Fibroblast of the aortic adventitia (primary cell): ENCODE measurements around the gene HMCN2. TPM values are rescaled to one million over a fixed set of nuclear protein-coding genes. Genes with fewer than 3 reads are reported as not detected.
A peak's percentile ranks its signal among the peaks of the same experiment; 100 is the strongest.

ENCODE experiments used
- DNase-seq: peaks from one replicate; pipeline ENCODE4 v3.0.0-alpha.2; 2010; ENCODE audit warnings: low read depth
- H3K4me3 ChIP-seq: 2 replicates; pipeline ENCODE4 v1.5.1; 2011; ENCODE audit warnings: low read depth, mild to moderate bottlenecking, control low read depth, low read length, moderate library complexity
- total RNA-seq: library from RNA; depleted of rRNA; stranded (reverse); fragments of >200 nt; gene quantifications from 2 replicates; pipeline ENCODE4 v1.2.3, GENCODE V29; 2012; ENCODE audit warnings: low replicate concordance
- TF ChIP-seq, protein P1 (sequence below): IDR thresholded peaks from 2 replicates; pipeline ENCODE4 v1.5.1; 2011; ENCODE audit warnings: mild to moderate bottlenecking, low read length, control low read depth, inconsistent platforms; ENCODE audit not compliant: insufficient read depth

The HMCN2 gene
- total RNA-seq, 1 donor = not detected

DNA sequence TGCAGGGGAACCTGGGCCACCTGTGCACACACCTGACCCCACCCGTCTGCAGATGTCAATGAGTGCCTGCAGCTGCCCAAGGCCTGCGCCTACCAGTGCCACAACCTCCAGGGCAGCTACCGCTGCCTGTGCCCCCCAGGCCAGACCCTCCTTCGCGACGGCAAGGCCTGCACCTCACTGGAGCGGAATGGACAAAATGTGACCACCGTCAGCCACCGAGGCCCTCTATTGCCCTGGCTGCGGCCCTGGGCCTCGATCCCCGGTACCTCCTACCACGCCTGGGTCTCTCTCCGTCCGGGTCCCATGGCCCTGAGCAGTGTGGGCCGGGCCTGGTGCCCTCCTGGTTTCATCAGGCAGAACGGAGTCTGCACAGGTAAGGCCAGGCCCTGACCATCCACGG, 164.7 kb downstream of the HMCN2 start:
- TF ChIP-seq, protein P1, sequence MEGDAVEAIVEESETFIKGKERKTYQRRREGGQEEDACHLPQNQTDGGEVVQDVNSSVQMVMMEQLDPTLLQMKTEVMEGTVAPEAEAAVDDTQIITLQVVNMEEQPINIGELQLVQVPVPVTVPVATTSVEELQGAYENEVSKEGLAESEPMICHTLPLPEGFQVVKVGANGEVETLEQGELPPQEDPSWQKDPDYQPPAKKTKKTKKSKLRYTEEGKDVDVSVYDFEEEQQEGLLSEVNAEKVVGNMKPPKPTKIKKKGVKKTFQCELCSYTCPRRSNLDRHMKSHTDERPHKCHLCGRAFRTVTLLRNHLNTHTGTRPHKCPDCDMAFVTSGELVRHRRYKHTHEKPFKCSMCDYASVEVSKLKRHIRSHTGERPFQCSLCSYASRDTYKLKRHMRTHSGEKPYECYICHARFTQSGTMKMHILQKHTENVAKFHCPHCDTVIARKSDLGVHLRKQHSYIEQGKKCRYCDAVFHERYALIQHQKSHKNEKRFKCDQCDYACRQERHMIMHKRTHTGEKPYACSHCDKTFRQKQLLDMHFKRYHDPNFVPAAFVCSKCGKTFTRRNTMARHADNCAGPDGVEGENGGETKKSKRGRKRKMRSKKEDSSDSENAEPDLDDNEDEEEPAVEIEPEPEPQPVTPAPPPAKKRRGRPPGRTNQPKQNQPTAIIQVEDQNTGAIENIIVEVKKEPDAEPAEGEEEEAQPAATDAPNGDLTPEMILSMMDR = no peak
- H3K4me3 ChIP-seq = no peak overlapping the region
- no peak for DNase-seq

DNA sequence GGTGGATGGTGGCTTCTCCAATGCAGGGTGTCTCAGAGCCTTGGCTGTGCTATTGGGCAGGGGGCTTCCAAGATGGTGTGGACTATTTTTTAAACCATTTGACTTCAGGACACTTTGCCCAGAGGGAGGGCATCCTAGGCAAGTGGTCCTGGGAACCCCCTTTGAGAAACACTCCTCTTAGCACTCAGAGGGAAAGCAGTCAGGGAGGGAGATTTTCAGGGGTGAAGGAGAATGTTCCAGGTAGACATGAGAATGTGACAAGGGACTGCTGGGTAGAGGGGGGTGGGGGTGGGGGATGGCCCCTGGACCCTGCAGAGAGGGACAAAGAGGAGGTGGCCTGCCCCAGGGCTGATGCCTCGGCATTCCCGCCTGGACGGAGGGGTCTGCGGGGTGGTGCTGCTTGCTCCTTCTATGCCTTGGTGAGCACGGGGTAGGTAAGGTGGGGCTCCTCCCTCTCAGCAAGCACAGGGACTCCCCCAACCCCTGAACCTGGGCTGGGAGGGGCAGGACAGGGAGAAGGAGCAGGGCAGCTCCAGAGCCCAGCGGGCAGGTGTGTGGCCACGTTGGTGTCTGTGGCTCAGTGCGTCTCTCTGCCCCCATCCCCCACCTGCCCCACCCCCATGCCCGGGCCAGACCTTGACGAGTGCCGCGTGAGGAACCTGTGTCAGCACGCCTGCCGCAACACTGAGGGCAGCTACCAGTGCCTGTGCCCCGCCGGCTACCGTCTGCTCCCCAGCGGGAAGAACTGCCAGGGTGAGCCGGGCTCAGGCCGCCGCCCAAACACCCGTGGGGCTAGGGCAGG, 165.4 kb downstream of the HMCN2 start:
- no peak overlapping the region for H3K4me3 ChIP-seq
- DNase-seq = no peak
- TF ChIP-seq, protein P1 = no peak

DNA sequence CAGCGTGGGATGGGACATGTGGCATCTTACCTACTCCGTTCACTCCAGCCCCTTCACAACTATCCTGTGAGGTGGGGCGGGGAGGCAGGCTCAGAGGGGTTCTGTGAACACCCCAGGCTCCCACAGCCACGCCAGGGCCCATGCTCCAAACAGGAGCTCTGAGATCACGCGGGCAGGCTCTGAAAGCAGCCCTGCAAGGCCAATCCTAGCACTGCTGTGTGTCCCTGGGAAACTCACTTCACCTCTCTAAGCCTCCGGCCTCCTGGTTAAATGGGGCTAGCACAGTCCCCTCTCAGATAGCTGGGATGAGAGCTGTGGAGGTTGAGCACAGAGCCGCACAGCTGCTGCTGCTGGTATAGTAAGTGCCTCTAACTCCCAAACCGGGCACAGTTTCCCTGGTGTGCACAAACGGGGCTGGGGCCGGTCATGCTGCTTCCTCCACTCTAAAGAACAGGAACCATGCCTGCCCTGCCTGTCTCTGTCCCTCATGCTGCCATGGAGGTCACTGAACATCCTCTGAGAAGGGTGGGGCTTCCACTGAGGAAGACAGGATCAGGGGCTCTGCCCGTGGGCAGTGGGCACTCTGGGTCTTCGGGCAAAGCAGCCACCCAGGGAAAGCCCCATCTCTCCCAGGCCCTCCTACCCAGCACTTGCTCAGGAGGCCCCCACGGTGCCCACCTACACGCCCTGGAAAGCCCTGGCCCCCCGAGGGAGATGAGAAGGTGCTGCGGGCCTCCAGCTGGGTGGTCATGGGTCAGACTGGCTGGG, 166.2 kb downstream of the HMCN2 start:
- TF ChIP-seq, protein P1 = no peak
- DNase-seq = no peak
- no peak overlapping the region for H3K4me3 ChIP-seq

DNA sequence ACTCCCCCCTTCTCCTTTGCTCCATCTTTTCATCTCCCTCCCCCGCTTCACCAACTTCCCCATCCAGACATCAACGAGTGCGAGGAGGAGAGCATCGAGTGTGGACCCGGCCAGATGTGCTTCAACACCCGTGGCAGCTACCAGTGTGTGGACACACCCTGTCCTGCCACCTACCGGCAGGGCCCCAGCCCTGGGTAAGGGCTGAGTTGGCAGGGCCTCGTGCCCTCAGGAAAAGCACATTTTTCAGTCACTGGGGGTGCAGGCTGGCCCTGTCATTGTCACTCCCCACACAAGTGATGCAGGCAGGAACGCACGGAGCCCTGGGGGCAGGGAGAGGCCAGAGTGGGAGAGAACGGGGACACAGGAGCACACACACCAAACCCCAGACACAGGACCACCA, 166.8 kb downstream of the HMCN2 start:
- DNase-seq = no peak

DNA sequence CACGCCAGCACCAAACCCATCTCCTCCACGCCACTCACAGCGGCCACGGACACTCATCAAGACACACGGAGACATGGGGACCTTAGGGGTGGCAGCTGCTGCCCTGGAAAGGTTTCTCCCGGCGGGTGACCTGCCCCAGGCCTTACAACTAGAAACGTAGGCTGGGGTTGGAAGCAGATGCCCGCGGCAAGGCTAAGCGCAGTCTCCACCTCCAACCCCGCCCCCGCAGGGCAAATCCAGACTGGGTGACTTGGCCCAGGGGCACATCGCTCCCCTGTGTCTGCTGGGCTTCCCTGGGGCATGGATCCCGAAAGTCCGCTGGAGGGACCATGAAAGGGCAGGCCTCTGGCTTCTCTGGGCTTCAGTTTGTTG, 167.2 kb downstream of the HMCN2 start:
- TF ChIP-seq, protein P1 = no peak
- no peak overlapping the region for H3K4me3 ChIP-seq
- DNase-seq = no peak

More for the DNA sequence above, 166.8 kb downstream of the HMCN2 start:
- TF ChIP-seq, protein P1 = no peak
- no peak overlapping the region for H3K4me3 ChIP-seq

DNA sequence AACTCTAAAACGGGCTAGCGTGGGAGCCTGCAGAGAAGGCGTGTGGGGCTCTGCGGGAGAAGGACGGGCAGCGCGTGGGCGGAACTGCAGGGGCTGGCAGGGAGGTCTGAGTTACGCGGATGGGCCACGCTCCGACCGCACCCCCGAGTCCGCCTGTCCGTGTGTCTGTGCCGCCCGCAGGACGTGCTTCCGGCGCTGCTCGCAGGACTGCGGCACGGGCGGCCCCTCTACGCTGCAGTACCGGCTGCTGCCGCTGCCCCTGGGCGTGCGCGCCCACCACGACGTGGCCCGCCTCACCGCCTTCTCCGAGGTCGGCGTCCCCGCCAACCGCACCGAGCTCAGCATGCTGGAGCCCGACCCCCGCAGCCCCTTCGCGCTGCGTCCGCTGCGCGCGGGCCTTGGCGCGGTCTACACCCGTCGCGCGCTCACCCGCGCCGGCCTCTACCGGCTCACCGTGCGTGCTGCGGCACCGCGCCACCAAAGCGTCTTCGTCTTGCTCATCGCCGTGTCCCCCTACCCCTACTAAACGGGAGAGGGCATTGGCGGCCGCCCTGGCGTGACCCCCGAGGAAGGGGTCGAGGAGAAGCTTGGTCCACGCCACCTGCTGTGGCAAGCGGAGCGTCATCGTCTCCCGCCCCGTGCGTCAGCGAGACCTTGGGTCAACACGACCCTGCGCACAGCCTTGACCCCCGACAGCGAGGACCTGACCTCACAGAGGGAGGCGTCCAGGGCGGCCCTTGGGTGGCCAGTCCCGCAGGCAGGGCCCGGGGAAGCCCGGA, 167.8 kb downstream of the HMCN2 start:
- no peak for DNase-seq
- peak overlapping the region; percentile 25 for H3K4me3 ChIP-seq
- TF ChIP-seq, protein P1 = peak; percentile 46
